G401.6 (cell line): ENCODE results near the gene CD53.
"Not testable (repeated sequence)": the region's sequence is repeated elsewhere in the genome, so short reads cannot be mapped to it uniquely, and the experiment has no call there.

Experiments
- FAIRE-seq: peaks from 2 replicates; lab custom pipeline; 2012; peaks lifted over from hg19 to GRCh38; lab: Jason Lieb, UNC

Gene CD53

DNA sequence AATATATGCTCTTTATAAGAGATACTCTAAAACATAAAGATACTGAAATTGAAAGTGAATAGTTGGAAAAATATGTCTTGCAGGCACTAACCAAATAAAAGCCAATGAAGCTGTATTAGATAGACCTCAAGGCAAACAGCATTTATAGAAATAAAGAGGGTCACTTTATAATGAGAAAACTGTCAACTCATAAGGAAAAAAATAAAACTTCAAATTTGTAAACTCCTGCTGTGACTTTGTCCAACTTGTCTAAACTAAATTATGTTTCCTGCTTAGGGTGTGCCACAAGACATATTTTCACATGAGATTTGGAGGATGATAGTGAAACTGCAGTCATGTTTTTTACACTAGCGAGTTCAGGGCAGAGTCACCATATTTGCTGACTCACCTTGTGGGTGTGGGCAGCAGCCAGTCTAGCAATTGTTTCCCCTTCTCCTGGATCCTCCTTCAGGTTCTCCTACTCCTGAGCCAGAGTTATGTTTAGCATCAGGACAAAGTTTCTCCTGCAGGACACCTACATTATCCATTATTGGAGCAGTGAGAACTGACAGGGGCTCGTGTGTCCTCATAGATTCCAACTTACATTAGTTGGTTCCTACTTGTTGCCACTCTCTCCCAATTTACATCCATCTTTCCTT, 43.8 kb downstream of the CD53 start:
- FAIRE-seq = no peak

- no peak for FAIRE-seq
These were observed 45.1 kb downstream of the CD53 start for GRCh38 chr1:110918016-110918415.

DNA sequence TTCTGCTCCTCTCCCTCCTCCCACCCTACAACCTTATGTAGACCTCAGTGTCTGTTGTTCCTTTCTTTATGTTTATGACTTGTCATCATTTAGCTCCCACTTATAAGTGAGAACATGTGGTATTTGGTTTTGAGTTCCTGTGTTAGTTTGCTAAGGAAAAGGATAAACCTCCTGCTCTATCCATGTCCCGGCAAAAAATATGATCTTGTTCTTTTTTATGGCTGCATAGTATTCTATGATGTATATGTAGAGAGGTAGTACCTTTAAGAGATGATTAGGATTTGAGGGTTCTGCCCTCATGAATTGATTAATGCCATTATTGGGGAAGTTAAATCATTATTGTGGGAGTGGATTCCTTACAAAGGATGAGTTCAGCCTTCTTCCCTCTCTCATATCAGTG, 49.0 kb downstream of the CD53 start:
- FAIRE-seq = no peak

DNA sequence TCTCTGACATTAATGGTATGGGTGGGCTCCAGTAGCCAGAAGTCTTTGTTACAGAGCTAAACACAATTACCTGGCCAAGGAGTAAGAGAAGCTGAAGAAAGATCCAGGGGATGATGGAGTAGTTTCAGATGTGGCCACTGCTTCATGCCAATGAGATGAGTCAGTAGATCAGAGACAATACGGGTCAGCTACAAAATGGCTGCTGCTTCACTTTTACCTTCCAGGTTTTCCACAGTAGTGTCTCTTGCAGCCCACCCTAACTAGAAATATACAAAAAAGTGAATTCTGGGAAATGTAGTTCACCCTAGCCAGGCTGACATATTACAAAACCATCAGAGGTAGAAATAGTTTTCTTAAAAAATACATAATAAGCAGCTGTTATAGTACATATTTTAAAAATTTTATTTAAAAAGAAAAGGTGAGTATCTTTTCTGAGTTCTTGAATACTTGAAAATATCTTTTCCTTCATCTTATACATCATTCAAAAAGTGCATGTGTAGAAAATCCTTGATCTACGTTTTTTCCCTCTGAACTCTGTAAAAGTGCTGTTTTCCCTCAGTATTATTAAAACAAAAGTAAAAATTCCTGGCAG, 54.6 kb downstream of the CD53 start:
- no peak for FAIRE-seq

GRCh38 chr1:110928191-110928590, 55.2 kb downstream of the CD53 start:
- FAIRE-seq = no peak

GRCh38 chr1:110928904-110929303, 56.0 kb downstream of the CD53 start:
- FAIRE-seq = no peak

- FAIRE-seq = not testable (repeated sequence)
These were observed 58.1 kb downstream of the CD53 start for GRCh38 chr1:110931097-110931496.

DNA sequence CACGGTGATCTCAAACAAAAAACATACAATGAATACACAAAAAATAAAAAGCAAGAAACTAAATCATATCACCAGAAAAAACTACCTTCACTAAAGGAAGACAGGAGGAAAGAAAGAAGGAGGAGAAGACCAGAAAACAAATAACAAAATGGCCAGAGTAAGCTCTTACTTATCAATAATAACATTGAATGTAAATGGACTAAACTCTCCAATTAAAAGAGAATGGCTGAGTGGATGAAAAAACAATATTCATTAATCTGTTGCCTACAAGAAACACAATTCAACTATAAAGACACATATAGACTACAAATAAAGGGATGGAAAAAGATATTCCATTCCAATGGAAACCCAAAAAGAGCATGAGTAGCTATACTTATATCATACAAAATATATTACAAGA, 63.6 kb downstream of the CD53 start:
- FAIRE-seq = no peak

DNA sequence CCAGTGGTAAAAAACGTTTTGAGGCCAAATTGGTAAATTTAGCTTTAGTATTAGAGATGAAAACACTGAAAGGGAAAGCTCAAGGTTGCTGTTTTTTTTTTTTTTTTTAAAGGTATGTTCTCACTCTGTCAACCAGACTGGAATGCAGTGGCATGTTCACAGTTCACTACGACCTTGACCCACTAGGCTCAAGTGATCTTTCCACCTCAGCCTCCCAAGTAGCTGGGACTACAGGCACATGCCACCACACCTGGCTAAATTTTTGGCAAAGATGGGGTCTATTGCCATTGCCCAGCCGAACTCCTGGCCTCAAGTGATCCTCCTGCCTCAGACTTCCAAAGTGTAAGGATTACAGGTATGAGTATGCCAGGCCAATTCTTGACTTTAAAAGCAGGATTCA, 71.9 kb downstream of the CD53 start:
- no peak for FAIRE-seq

DNA sequence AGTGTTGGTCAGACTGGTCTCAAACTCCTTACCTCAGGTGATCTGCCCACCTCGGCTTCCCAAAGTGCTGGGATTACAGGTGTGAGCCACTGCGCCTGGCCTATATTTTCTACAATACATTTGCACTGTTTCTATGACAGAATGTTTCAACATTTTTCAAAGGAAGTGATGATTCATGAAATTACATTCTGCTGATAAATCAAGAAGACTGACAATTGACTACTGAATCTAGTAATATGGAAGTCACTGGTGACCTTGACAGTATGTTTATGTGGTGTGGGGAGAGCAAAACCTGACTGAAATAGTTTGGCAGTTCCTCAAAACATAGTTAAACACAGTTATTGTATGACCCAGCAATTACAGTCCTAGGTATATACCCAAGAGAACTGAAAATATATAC, 72.7 kb downstream of the CD53 start:
- no peak for FAIRE-seq

GRCh38 chr1:110948038-110948810, 75.3 kb downstream of the CD53 start:
- FAIRE-seq = no peak
